ENCODE measurements around the gene TRAPPC1. TPM values are rescaled to one million over a fixed set of nuclear protein-coding genes. Genes with fewer than 3 reads are reported as not detected.

TRAPPC1 gene
- total RNA-seq, 1 donor from 2014 or later = 184 TPM

DNA sequence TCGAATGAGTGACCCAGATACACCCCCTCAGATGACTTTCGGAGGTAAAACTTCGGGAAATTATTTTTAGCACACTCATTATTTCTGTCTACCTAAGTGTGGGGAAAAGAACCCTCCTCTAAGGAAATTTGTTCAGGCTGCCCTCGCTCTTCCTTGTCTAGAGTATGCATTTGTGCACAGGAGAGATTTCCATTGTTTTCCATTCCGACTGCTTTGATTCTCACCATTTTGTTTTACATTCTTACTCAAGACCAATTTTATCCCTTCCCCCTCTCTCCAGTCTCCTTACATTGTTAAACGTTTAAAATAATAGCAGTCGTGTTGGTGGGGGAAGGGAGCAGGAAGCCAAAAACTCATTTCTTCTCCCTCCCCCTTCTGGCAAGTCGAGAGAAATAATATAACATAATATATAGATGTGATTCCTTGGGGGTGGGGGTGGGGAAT, 44.7 kb downstream of the TRAPPC1 start:
- peak overlapping the region; percentile 84 for H3K27ac ChIP-seq (ENCODE audit: low read depth, low read length)
- no peaks in the 10 kb centered on the region for H3K27me3 ChIP-seq (ENCODE audit: insufficient read depth, low read length)
- peak overlapping the region; percentile 71 for H3K4me3 ChIP-seq (ENCODE audit: insufficient read depth, low read depth, low read length)
- peak; percentile 9 for FAIRE-seq
- H3K36me3 ChIP-seq (ENCODE audit: insufficient read depth, low read length) = peaks cover 5% of the 10 kb centered on the region
- Mint-ChIP-seq H3K27me3 (ENCODE audit: low read depth, unreplicated experiment) (no peaks in the 10 kb centered on the region), H3K4me1 (ENCODE audit: low read depth, unreplicated experiment) (no peaks in the 10 kb centered on the region), H3K4me3 (ENCODE audit: unreplicated experiment) (no peak overlapping the region), H3K27ac (ENCODE audit: unreplicated experiment) (no peak overlapping the region), H3K9me3 (ENCODE audit: unreplicated experiment) (no peaks in the 10 kb centered on the region), H3K36me3 (ENCODE audit: low read depth, unreplicated experiment) (peaks cover 15% of the 10 kb centered on the region)
- H3K4me2 ChIP-seq (ENCODE audit: low read length) = peak overlapping the region; percentile 96
- peak overlapping the region; percentile 18 for H2AFZ ChIP-seq (ENCODE audit: low read depth, low read length)
- no peaks in the 10 kb centered on the region for H3K9me3 ChIP-seq (ENCODE audit: insufficient read depth, low read depth, low read length)
- TF ChIP-seq EZH2 (IDR thresholded peaks at IDR 0.05; ENCODE audit: insufficient read depth, low read length) = no peak
- no peak for TF ChIP-seq CTCF (IDR thresholded peaks at IDR 0.05; ENCODE audit: insufficient read depth, low read depth, low read length)
- H3K9ac ChIP-seq (ENCODE audit: low read length) = peak overlapping the region; percentile 87
- H4K20me1 ChIP-seq (ENCODE audit: insufficient read depth, low read length) = peaks cover 33% of the 10 kb centered on the region
- peaks cover 35% of the 10 kb centered on the region for H3K4me1 ChIP-seq (ENCODE audit: insufficient read depth, low read length)
- H3K79me2 ChIP-seq (ENCODE audit: insufficient read depth, low read length) = peaks cover 39% of the 10 kb centered on the region
- no peak for DNase-seq (ENCODE audit: low read depth)

DNA sequence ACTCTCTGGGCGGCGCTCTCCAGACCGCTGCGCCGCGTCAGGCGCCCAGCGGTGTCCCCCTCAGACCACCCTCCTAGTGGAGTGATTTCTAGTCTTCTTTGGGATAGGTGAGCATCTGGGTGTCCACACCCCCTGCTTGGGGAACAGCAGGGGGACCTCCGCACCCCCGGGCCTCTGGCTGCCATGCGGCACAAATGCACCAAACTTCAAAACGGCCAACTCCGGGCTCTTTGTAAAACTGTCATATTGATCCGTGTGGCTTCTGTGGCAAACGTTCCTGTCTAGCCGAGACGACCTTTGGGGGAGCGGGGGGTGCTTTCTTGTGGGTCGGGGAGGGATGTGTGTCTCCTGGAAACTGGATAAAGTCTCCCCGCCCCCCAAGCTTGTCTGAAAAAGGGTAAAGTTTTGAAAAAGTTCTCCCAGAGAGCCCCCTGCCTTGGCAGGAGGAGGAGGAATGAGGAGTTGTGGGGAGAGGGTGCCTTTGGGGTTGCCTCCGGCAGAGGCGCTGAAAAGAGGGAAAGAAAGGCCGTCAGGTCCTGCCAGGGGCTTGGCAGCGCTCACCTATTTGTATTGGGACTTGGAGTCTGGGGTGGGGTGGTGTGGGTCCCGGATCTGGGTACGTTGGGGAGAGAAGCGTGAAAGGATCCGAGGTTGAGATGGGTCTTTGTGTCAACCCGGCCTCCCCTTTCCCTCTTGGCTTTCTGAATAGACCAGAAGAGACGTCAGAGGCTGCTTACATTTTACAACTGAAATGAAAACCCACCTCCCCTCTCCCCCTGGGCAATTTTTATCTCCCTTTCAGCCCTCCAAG, 45.3 kb downstream of the TRAPPC1 start:
- Mint-ChIP-seq H3K36me3 (ENCODE audit: low read depth, unreplicated experiment) (peaks cover 12% of the 10 kb centered on the region), H3K9me3 (ENCODE audit: unreplicated experiment) (no peaks in the 10 kb centered on the region), H3K27ac (ENCODE audit: unreplicated experiment) (no peak overlapping the region), H3K27me3 (ENCODE audit: low read depth, unreplicated experiment) (no peaks in the 10 kb centered on the region), H3K4me1 (ENCODE audit: low read depth, unreplicated experiment) (no peaks in the 10 kb centered on the region), H3K4me3 (ENCODE audit: unreplicated experiment) (no peak overlapping the region)
- peaks cover 2% of the 10 kb centered on the region for H3K36me3 ChIP-seq (ENCODE audit: insufficient read depth, low read length)
- peak overlapping the region; percentile 87 for H3K9ac ChIP-seq (ENCODE audit: low read length)
- DNase-seq (ENCODE audit: low read depth) (no peak), FAIRE-seq (no peak)
- peaks cover 33% of the 10 kb centered on the region for H4K20me1 ChIP-seq (ENCODE audit: insufficient read depth, low read length)
- H3K9me3 ChIP-seq (ENCODE audit: insufficient read depth, low read depth, low read length) = no peaks in the 10 kb centered on the region
- H3K27me3 ChIP-seq (ENCODE audit: insufficient read depth, low read length) = no peaks in the 10 kb centered on the region
- H3K27ac ChIP-seq (ENCODE audit: low read depth, low read length) = peak overlapping the region; percentile 84
- peaks cover 40% of the 10 kb centered on the region for H3K79me2 ChIP-seq (ENCODE audit: insufficient read depth, low read length)
- H3K4me1 ChIP-seq (ENCODE audit: insufficient read depth, low read length) = peaks cover 35% of the 10 kb centered on the region
- peak overlapping the region; percentile 96 for H3K4me2 ChIP-seq (ENCODE audit: low read length)
- peak overlapping the region; percentile 71 for H3K4me3 ChIP-seq (ENCODE audit: insufficient read depth, low read depth, low read length)
- TF ChIP-seq EZH2 (IDR thresholded peaks at IDR 0.05; ENCODE audit: insufficient read depth, low read length) = no peak
- no peak for TF ChIP-seq CTCF (IDR thresholded peaks at IDR 0.05; ENCODE audit: insufficient read depth, low read depth, low read length)
- H2AFZ ChIP-seq (ENCODE audit: low read depth, low read length) = peak overlapping the region; percentile 18

Measured in astrocyte (in vitro differentiated cells and primary cell).